Measurements from ENCODE around the gene ATP6V0C. TPM values are rescaled to one million over a fixed set of nuclear protein-coding genes. Genes with fewer than 3 reads are reported as not detected.
"Not testable (repeated sequence)": the region's sequence is repeated elsewhere in the genome, so short reads cannot be mapped to it uniquely, and the experiment has no call there.

Gene ATP6V0C
- total and polyA plus RNA-seq, 2 experiments from 2014 or later: 81.4 to 375 TPM

DNA sequence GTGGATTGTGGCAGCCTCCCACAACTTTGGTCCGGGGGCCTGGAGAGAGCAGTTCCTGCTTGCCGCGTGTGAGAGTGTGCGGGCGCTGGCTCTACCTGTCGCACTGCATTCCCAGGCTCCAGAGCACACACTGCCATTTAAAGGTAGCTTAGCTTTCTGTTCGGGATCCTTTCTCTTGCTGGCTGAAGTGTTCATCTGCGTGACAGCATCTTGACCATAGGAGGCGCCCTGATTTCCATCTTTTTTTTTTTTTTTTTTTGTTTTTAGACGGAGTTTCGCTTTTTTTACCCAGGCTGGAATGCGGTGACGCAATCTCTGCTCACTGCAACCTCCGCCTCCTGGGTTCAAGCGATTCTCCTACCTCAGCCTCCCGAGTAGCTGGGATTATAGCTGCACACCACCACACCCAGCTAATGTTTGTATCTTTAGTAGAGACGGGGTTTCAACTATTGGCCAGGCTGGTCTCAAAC lies 37.7 kb downstream of the ATP6V0C start:
- H4K20me1 ChIP-seq (ENCODE audit: insufficient read depth, poor library complexity, severe bottlenecking); H3K9me3 ChIP-seq (ENCODE audit: low read depth); H3K27me3 ChIP-seq; H3K79me2 ChIP-seq; H3K4me1 ChIP-seq (ENCODE audit: insufficient read depth); H3K4me3 ChIP-seq; H2AFZ ChIP-seq; H3K36me3 ChIP-seq (replicated peaks; ENCODE audit: insufficient read depth, low read depth); H3K9me2 ChIP-seq (replicated peaks; ENCODE audit: insufficient read depth): not testable (repeated sequence)
- Histone ChIP-seq H3K4me2 (peak overlapping the region; percentile 70), H3K27ac (peak overlapping the region; percentile 92)
- 40% methylated on average over 15 of the region's 17 CpGs for WGBS (ENCODE audit: low lambda C conversion rate, missing lambda C conversion rate)
- TF ChIP-seq, protein P1, sequence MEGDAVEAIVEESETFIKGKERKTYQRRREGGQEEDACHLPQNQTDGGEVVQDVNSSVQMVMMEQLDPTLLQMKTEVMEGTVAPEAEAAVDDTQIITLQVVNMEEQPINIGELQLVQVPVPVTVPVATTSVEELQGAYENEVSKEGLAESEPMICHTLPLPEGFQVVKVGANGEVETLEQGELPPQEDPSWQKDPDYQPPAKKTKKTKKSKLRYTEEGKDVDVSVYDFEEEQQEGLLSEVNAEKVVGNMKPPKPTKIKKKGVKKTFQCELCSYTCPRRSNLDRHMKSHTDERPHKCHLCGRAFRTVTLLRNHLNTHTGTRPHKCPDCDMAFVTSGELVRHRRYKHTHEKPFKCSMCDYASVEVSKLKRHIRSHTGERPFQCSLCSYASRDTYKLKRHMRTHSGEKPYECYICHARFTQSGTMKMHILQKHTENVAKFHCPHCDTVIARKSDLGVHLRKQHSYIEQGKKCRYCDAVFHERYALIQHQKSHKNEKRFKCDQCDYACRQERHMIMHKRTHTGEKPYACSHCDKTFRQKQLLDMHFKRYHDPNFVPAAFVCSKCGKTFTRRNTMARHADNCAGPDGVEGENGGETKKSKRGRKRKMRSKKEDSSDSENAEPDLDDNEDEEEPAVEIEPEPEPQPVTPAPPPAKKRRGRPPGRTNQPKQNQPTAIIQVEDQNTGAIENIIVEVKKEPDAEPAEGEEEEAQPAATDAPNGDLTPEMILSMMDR (IDR thresholded peaks at IDR 0.05; ENCODE audit: poor library complexity): peak; percentile 31
- DNase-seq (ENCODE audit: low spot score): peak; percentile 48

DNA sequence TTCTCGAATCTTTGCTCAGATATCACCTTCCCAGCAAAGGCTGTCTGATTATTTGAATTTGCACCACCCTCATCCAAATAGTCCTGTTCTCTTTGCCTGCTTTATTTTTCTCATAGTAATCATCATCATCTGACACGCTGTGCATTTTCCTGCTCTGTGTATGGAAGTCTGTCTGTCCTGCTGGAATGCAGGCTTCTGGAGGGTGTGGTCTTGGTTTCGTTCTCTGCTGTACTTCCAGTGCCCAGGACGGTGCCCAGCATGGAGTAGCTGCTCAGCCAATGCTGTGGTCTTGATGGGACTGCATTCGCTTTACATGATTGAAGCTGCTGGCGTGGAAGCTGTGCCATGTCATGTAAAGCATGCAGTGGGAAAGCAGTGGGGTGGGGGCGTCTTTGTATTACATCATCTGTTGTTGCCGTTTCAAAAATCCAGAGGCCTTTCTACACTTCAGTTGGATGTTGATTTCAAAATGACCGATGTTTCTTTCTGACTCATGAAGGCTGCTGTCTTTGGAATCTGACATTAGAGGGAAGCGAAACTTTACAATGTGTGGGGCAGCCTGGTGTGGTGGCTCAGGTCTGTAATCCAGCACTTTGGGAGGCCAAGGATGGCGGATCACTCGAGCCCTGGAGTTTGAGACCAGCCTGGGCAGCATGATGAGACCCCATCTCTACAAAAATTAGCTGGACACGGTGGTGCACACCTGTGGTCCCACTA lies 41.1 kb downstream of the ATP6V0C start:
- not testable (repeated sequence) for H3K79me2 ChIP-seq; H3K4me1 ChIP-seq (ENCODE audit: insufficient read depth); H4K20me1 ChIP-seq (ENCODE audit: insufficient read depth, poor library complexity, severe bottlenecking); H3K9me2 ChIP-seq (replicated peaks; ENCODE audit: insufficient read depth); DNase-seq (ENCODE audit: low spot score); H2AFZ ChIP-seq; H3K4me2 ChIP-seq; H3K27ac ChIP-seq; H3K9me3 ChIP-seq (ENCODE audit: low read depth); H3K27me3 ChIP-seq; H3K36me3 ChIP-seq (replicated peaks; ENCODE audit: insufficient read depth, low read depth); H3K4me3 ChIP-seq
- WGBS (ENCODE audit: low lambda C conversion rate, missing lambda C conversion rate): no CpG with 5 or more reads among the region's 13 CpGs

DNA sequence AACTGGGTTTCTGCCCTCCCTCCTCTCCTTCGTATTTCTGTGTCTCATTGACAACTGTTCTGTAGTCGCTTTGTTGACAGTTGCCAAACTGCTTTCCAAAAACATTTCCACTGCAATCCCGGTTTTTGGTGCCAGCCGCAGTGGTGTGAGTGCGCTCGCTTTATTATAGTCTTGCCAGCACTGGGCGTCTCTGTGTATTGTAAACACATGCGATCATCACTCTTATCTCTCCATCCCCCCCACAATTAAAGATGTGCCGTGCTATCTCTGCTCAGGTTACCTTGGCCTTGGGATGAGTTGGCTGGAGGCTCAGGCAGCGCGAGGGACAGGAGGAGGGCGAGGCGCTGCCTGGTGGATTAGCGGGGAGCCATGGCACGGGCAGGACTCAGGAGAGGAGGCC lies 43.4 kb downstream of the ATP6V0C start:
- not testable (repeated sequence) for H4K20me1 ChIP-seq (ENCODE audit: insufficient read depth, poor library complexity, severe bottlenecking); H3K79me2 ChIP-seq; H3K9me2 ChIP-seq (replicated peaks; ENCODE audit: insufficient read depth); H3K9me3 ChIP-seq (ENCODE audit: low read depth); H3K4me1 ChIP-seq (ENCODE audit: insufficient read depth); H3K27ac ChIP-seq; H3K27me3 ChIP-seq; H3K36me3 ChIP-seq (replicated peaks; ENCODE audit: insufficient read depth, low read depth); H3K4me2 ChIP-seq; H2AFZ ChIP-seq; H3K4me3 ChIP-seq; DNase-seq (ENCODE audit: low spot score)
- whole genome bisulfite sequencing (ENCODE audit: low lambda C conversion rate, missing lambda C conversion rate): 97% methylated on average over 6 of the region's 15 CpGs

DNA sequence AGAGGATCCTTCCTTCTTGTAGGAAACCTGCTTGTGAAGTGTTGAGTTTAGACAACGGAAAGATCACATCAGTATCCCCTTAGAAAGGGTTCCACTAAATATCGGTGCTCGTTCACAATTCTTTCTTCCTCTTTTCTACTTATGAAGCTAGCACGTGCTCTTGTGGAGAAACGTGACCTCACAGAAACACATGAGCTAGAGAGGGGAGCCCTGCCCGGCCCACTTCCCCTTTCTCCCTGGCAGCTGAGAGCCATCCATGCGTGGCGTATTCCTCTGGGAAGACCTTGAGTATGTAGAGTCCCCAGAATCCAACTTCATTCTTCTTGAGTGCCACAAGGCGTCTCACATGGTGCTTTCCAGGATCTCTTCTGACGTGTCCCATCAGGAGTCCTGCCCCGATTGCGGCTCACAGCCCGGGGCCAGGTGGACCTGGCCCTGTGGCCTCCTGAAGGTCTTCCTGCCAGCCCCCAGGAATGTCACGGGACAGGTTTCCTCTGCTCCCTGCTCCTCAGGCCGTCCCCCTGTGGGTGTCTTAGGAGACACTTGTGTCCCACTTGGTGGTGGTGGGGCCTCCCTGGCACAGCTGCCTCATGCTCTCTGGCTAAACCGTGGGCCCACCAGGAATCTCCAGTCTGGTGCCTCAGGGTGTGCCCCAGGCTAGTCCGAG lies 46.5 kb downstream of the ATP6V0C start:
- not testable (repeated sequence) for H2AFZ ChIP-seq; DNase-seq (ENCODE audit: low spot score); H3K27me3 ChIP-seq; H4K20me1 ChIP-seq (ENCODE audit: insufficient read depth, poor library complexity, severe bottlenecking); H3K4me1 ChIP-seq (ENCODE audit: insufficient read depth); H3K36me3 ChIP-seq (replicated peaks; ENCODE audit: insufficient read depth, low read depth); H3K79me2 ChIP-seq; H3K4me2 ChIP-seq; H3K27ac ChIP-seq; H3K9me3 ChIP-seq (ENCODE audit: low read depth); H3K9me2 ChIP-seq (replicated peaks; ENCODE audit: insufficient read depth); H3K4me3 ChIP-seq
- WGBS (ENCODE audit: low lambda C conversion rate, missing lambda C conversion rate): 92% methylated on average over 8 of the region's 17 CpGs

DNA sequence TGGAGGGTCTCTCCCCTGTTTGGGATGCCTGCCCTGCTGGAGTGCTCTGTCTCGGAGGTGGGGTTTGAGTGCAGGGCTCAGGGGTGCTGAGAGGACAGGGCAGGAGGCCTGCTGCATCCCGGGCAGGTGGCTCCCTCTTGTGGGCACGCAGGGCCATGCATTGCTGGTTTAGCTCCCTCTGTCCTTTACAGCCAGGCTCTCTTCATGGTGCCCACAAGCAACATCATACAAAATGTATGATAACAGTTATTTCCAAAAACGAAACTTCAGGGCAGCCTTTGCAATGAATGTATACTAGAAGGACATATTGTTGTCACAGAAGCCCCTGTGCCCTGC lies 47.0 kb downstream of the ATP6V0C start:
- 0% methylated on average over 1 of the region's 4 CpGs for WGBS (ENCODE audit: low lambda C conversion rate, missing lambda C conversion rate)
- not testable (repeated sequence) for DNase-seq (ENCODE audit: low spot score)

DNA sequence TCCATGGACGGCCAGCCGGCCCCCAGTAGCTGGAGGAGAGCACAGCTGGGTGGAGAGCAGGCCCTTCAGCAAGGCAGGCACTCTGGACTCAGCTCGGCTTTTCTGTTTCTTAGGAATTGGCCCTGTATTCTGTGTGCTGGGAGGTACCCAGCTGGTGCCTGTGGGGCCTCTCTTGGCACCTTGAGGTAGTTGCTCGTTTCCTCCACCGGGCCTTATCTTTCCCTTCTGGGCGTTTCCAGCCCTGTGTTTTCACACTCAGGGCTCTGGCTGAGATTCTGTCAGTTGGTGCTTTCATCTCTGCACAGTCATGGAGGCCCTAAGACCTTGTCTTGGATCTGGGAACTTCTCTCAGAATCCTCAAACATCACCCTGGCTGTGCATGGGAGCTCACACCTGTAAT lies 53.8 kb downstream of the ATP6V0C start:
- H2AFZ ChIP-seq: not testable (repeated sequence)

More for the DNA sequence above, 47.0 kb downstream of the ATP6V0C start:
- not testable (repeated sequence) for H3K9me3 ChIP-seq (ENCODE audit: low read depth); H3K79me2 ChIP-seq; H3K27ac ChIP-seq; H3K4me2 ChIP-seq; H3K4me1 ChIP-seq (ENCODE audit: insufficient read depth); H2AFZ ChIP-seq; H4K20me1 ChIP-seq (ENCODE audit: insufficient read depth, poor library complexity, severe bottlenecking); H3K4me3 ChIP-seq; H3K27me3 ChIP-seq; H3K9me2 ChIP-seq (replicated peaks; ENCODE audit: insufficient read depth); H3K36me3 ChIP-seq (replicated peaks; ENCODE audit: insufficient read depth, low read depth)
- TF ChIP-seq, protein P1 (IDR thresholded peaks at IDR 0.05; ENCODE audit: poor library complexity): peak; percentile 51

DNA sequence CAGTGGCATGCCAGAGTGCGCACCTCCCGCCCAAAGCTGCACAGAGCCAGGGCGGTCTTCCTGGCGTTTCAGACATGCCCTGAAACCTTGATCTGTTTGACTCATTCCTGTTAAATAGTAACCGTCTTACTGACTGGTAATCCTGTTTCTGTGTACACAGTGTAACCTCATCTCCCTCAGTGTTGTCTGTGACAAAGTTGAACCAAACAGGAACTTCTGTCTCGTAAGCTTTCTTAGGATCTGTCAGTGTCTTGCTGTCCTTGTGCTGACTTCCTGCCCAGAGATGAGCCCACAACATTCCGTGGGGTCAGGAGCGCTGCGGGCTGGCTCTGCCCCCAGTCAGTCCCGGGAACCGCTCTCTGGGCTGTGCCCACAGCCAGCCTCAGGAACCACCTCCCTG lies 54.8 kb downstream of the ATP6V0C start:
- not testable (repeated sequence) for H3K4me1 ChIP-seq (ENCODE audit: insufficient read depth)

More for the DNA sequence above, 53.8 kb downstream of the ATP6V0C start:
- H3K27me3 ChIP-seq; H3K4me2 ChIP-seq; H3K36me3 ChIP-seq (replicated peaks; ENCODE audit: insufficient read depth, low read depth); H3K4me3 ChIP-seq; H3K79me2 ChIP-seq; H3K4me1 ChIP-seq (ENCODE audit: insufficient read depth); H3K27ac ChIP-seq; H3K9me2 ChIP-seq (replicated peaks; ENCODE audit: insufficient read depth); DNase-seq (ENCODE audit: low spot score); H4K20me1 ChIP-seq (ENCODE audit: insufficient read depth, poor library complexity, severe bottlenecking); H3K9me3 ChIP-seq (ENCODE audit: low read depth): not testable (repeated sequence)
- no CpG with 5 or more reads among the region's 6 CpGs for WGBS (ENCODE audit: low lambda C conversion rate, missing lambda C conversion rate)

More for the DNA sequence above, 54.8 kb downstream of the ATP6V0C start:
- not testable (repeated sequence) for H3K9me2 ChIP-seq (replicated peaks; ENCODE audit: insufficient read depth); H3K27ac ChIP-seq; H3K4me3 ChIP-seq; H4K20me1 ChIP-seq (ENCODE audit: insufficient read depth, poor library complexity, severe bottlenecking); H3K79me2 ChIP-seq; DNase-seq (ENCODE audit: low spot score); H2AFZ ChIP-seq; H3K27me3 ChIP-seq; H3K36me3 ChIP-seq (replicated peaks; ENCODE audit: insufficient read depth, low read depth); H3K9me3 ChIP-seq (ENCODE audit: low read depth); H3K4me2 ChIP-seq
- no CpG with 5 or more reads among the region's 11 CpGs for WGBS (ENCODE audit: low lambda C conversion rate, missing lambda C conversion rate)
